Activated naive CD8-positive, alpha-beta T cell treated with anti-CD3 and anti-CD28 coated beads, Interleukin-2, amount 10 ng/mL, durations not matched to agents 7 days and 5 days (primary cell): ENCODE data around the gene FGFR2. TPM values are rescaled to one million over a fixed set of nuclear protein-coding genes. Genes with fewer than 3 reads are reported as not detected.

Experiments used
- ATAC-seq: fragments of 150-1000 bp; cut with Tn5 transposase; one replicate; pipeline ENCODE4 v1.10.0; 2021; ENCODE audit warnings: low read depth, moderate library complexity
- POLR2A ChIA-PET: fragments of 350-600 bp; sonication (Branson Sonifier 250); formaldehyde crosslinking; loops from one replicate; lab custom pipeline; 2021; ENCODE audit warnings: antibody characterized with exemption; lab: Charles Lee
- DNase-seq: peaks from one replicate; pipeline ENCODE4 v3.0.0; 2021
- H3K27ac Mint-ChIP-seq: one replicate; pipeline ENCODE4 v1.8.0; 2022; ENCODE audit warnings: mild to moderate bottlenecking, mixed read lengths
- H3K27me3 Mint-ChIP-seq: one replicate; pipeline ENCODE4 v1.8.0; 2022; ENCODE audit warnings: mild to moderate bottlenecking, moderate library complexity, mixed read lengths
- H3K36me3 Mint-ChIP-seq: one replicate; pipeline ENCODE4 v1.8.0; 2021; ENCODE audit warnings: mild to moderate bottlenecking, mixed read lengths
- H3K4me1 Mint-ChIP-seq: one replicate; pipeline ENCODE4 v1.8.0; 2021; ENCODE audit warnings: mixed read lengths
- H3K4me3 Mint-ChIP-seq: one replicate; pipeline ENCODE4 v1.8.0; 2022; ENCODE audit warnings: mild to moderate bottlenecking, moderate library complexity, mixed read lengths
- H3K9me3 Mint-ChIP-seq: one replicate; pipeline ENCODE4 v1.8.0; 2021; ENCODE audit warnings: mixed read lengths
- total RNA-seq, 2 experiments: library from RNA; stranded (reverse); gene quantifications; one replicate each; pipeline ENCODE4 v1.2.3, GENCODE V29; 2021

The FGFR2 gene
- total RNA-seq, 2 experiments from 2014 or later = 0.89 to 1.1 TPM

GRCh38 chr10:121457729-121458128 is 140.5 kb downstream of the FGFR2 start:
- no peak overlapping the region for H3K4me3 Mint-ChIP-seq
- POLR2A ChIA-PET = no interaction called here
- no peaks in the 10 kb centered on the region for H3K36me3 Mint-ChIP-seq
- DNase-seq = no peak
- H3K27ac Mint-ChIP-seq = no peak overlapping the region
- no peaks in the 10 kb centered on the region for H3K27me3 Mint-ChIP-seq
- H3K9me3 Mint-ChIP-seq = no peaks in the 10 kb centered on the region
- no peaks in the 10 kb centered on the region for H3K4me1 Mint-ChIP-seq
- no peak for ATAC-seq

- Mint-ChIP-seq H3K4me1 (no peaks in the 10 kb centered on the region), H3K4me3 (no peak overlapping the region), H3K27me3 (no peaks in the 10 kb centered on the region), H3K36me3 (no peaks in the 10 kb centered on the region), H3K9me3 (no peaks in the 10 kb centered on the region), H3K27ac (no peak overlapping the region)
- DNase-seq = no peak
- POLR2A ChIA-PET = no interaction called here
- no peak for ATAC-seq
Measured at GRCh38 chr10:121455377-121455776, 142.9 kb downstream of the FGFR2 start.

- POLR2A ChIA-PET = interaction anchor here (0.6 kb wide), 1 partner anchor 149 kb away, joined by 3 read pairs; no protein-coding TSS in a partner anchor
- H3K4me3 Mint-ChIP-seq = no peak overlapping the region
- no peaks in the 10 kb centered on the region for H3K27me3 Mint-ChIP-seq
- ATAC-seq (no peak), DNase-seq (no peak)
- H3K4me1 Mint-ChIP-seq = no peaks in the 10 kb centered on the region
- no peaks in the 10 kb centered on the region for H3K36me3 Mint-ChIP-seq
- H3K9me3 Mint-ChIP-seq = no peaks in the 10 kb centered on the region
- no peak overlapping the region for H3K27ac Mint-ChIP-seq
Measured at GRCh38 chr10:121454781-121455180, 143.5 kb downstream of the FGFR2 start.

- DNase-seq (no peak), ATAC-seq (no peak)
- Mint-ChIP-seq H3K27ac (no peak overlapping the region), H3K9me3 (no peaks in the 10 kb centered on the region), H3K27me3 (no peaks in the 10 kb centered on the region), H3K4me3 (no peak overlapping the region), H3K4me1 (no peaks in the 10 kb centered on the region), H3K36me3 (no peaks in the 10 kb centered on the region)
- POLR2A ChIA-PET = no interaction called here
Measured at GRCh38 chr10:121453160-121453559, 145.1 kb downstream of the FGFR2 start.

GRCh38 chr10:121452581-121452980 is 145.7 kb downstream of the FGFR2 start:
- ATAC-seq (no peak), DNase-seq (no peak)
- POLR2A ChIA-PET = no interaction called here
- no peaks in the 10 kb centered on the region for H3K27me3 Mint-ChIP-seq
- no peaks in the 10 kb centered on the region for H3K9me3 Mint-ChIP-seq
- no peaks in the 10 kb centered on the region for H3K36me3 Mint-ChIP-seq
- H3K4me1 Mint-ChIP-seq = no peaks in the 10 kb centered on the region
- no peak overlapping the region for H3K4me3 Mint-ChIP-seq
- H3K27ac Mint-ChIP-seq = no peak overlapping the region

- no peaks in the 10 kb centered on the region for H3K36me3 Mint-ChIP-seq
- H3K4me1 Mint-ChIP-seq = no peaks in the 10 kb centered on the region
- no peak overlapping the region for H3K4me3 Mint-ChIP-seq
- no peaks in the 10 kb centered on the region for H3K27me3 Mint-ChIP-seq
- no peak for DNase-seq
- no peaks in the 10 kb centered on the region for H3K9me3 Mint-ChIP-seq
- POLR2A ChIA-PET = no interaction called here
- ATAC-seq = no peak
- H3K27ac Mint-ChIP-seq = no peak overlapping the region
Measured at GRCh38 chr10:121450247-121450646, 148.0 kb downstream of the FGFR2 start.

GRCh38 chr10:121449482-121449924 is 148.7 kb downstream of the FGFR2 start:
- DNase-seq (no peak), ATAC-seq (no peak)
- Mint-ChIP-seq H3K4me3 (no peak overlapping the region), H3K9me3 (no peaks in the 10 kb centered on the region), H3K4me1 (no peaks in the 10 kb centered on the region), H3K27me3 (no peaks in the 10 kb centered on the region), H3K36me3 (no peaks in the 10 kb centered on the region), H3K27ac (no peak overlapping the region)
- POLR2A ChIA-PET = no interaction called here

GRCh38 chr10:121448766-121449421 is 149.3 kb downstream of the FGFR2 start:
- Mint-ChIP-seq H3K9me3 (no peaks in the 10 kb centered on the region), H3K27me3 (no peaks in the 10 kb centered on the region), H3K4me3 (no peak overlapping the region), H3K27ac (no peak overlapping the region), H3K36me3 (no peaks in the 10 kb centered on the region), H3K4me1 (no peaks in the 10 kb centered on the region)
- POLR2A ChIA-PET = no interaction called here
- ATAC-seq (no peak), DNase-seq (no peak)

GRCh38 chr10:121444520-121445165 is 153.6 kb downstream of the FGFR2 start:
- Mint-ChIP-seq H3K4me1 (no peaks in the 10 kb centered on the region), H3K27ac (no peak overlapping the region), H3K9me3 (no peaks in the 10 kb centered on the region), H3K27me3 (no peaks in the 10 kb centered on the region), H3K36me3 (no peaks in the 10 kb centered on the region), H3K4me3 (no peak overlapping the region)
- POLR2A ChIA-PET = no interaction called here
- ATAC-seq = no peak
- no peak for DNase-seq

- H3K9me3 Mint-ChIP-seq = no peaks in the 10 kb centered on the region
- H3K27me3 Mint-ChIP-seq = no peaks in the 10 kb centered on the region
- DNase-seq (no peak), ATAC-seq (no peak)
- no peaks in the 10 kb centered on the region for H3K36me3 Mint-ChIP-seq
- H3K4me1 Mint-ChIP-seq = no peaks in the 10 kb centered on the region
- H3K27ac Mint-ChIP-seq = no peak overlapping the region
- no peak overlapping the region for H3K4me3 Mint-ChIP-seq
- POLR2A ChIA-PET = no interaction called here
Measured at GRCh38 chr10:121442086-121442935, 155.9 kb downstream of the FGFR2 start.

GRCh38 chr10:121440461-121440860 is 157.8 kb downstream of the FGFR2 start:
- DNase-seq (no peak), ATAC-seq (no peak)
- POLR2A ChIA-PET = no interaction called here
- Mint-ChIP-seq H3K27ac (no peak overlapping the region), H3K4me3 (no peak overlapping the region), H3K27me3 (no peaks in the 10 kb centered on the region), H3K9me3 (no peaks in the 10 kb centered on the region), H3K36me3 (no peaks in the 10 kb centered on the region), H3K4me1 (no peaks in the 10 kb centered on the region)

- Mint-ChIP-seq H3K27me3 (no peaks in the 10 kb centered on the region), H3K4me3 (no peak overlapping the region), H3K36me3 (no peaks in the 10 kb centered on the region), H3K27ac (no peak overlapping the region), H3K4me1 (no peaks in the 10 kb centered on the region), H3K9me3 (no peaks in the 10 kb centered on the region)
- no peak for ATAC-seq
- no peak for DNase-seq
- POLR2A ChIA-PET = no interaction called here
Measured at GRCh38 chr10:121438333-121438732, 159.9 kb downstream of the FGFR2 start.

GRCh38 chr10:121437596-121437995 is 160.6 kb downstream of the FGFR2 start:
- Mint-ChIP-seq H3K4me3 (no peak overlapping the region), H3K4me1 (no peaks in the 10 kb centered on the region), H3K36me3 (no peaks in the 10 kb centered on the region), H3K9me3 (no peaks in the 10 kb centered on the region), H3K27ac (no peak overlapping the region), H3K27me3 (no peaks in the 10 kb centered on the region)
- POLR2A ChIA-PET = no interaction called here
- no peak for ATAC-seq
- no peak for DNase-seq
